ENCODE results near the gene GOLGA6C.
"Not testable (repeated sequence)": the region's sequence is repeated elsewhere in the genome, so short reads cannot be mapped to it uniquely, and the experiment has no call there.

GRCh38 chr15:75302753-75303152 lies 44.6 kb downstream of the GOLGA6C start:
- TF ChIP-seq POLR2A (IDR thresholded peaks at IDR 0.05); CTCF (IDR thresholded peaks at IDR 0.05 in 4 of 5, conservative IDR thresholded peaks at IDR 0.05 in 1 of 5): not testable (repeated sequence)

All from gastrocnemius medialis (tissue), 4 donors.